H1 (cell line): ENCODE measurements around the gene CHST13.

Source experiments
- ATF2 ChIP-seq: IDR thresholded peaks from 2 replicates; pipeline ENCODE4 v1.6.1; 2012; ENCODE audit warnings: low read length, inconsistent platforms
- CHD7 ChIP-seq: fragments of 300-600 bp; sonication (generic); IDR thresholded peaks from 2 replicates; pipeline ENCODE4 v1.7.1; 2012; ENCODE audit warnings: low read length, moderate library complexity, mild to moderate bottlenecking, inconsistent platforms; ENCODE audit not compliant: insufficient replicate concordance
- CTCF ChIP-seq, 3 experiments: IDR thresholded peaks; 1 replicate in 2 of 3; 2 replicates in 1 of 3; pipeline versions ENCODE4 v1.5.1 to v1.6.1; 2011; ENCODE audit warnings: low read length in 3 of 3, mild to moderate bottlenecking in 3 of 3, inconsistent platforms in 2 of 3, low read depth in 1 of 3, moderate library complexity in 1 of 3; ENCODE audit not compliant: insufficient read depth in 1 of 3; ENCODE audit errors: control extremely low read depth in 1 of 3
- EP300 ChIP-seq, 2 experiments: IDR thresholded peaks; 1 replicate in 1 of 2; 2 replicates in 1 of 2; pipeline ENCODE4 v1.6.1; 2011 to 2012; ENCODE audit warnings: low read depth in 2 of 2, low read length in 2 of 2, mild to moderate bottlenecking in 2 of 2, borderline replicate concordance in 1 of 2, inconsistent platforms in 1 of 2, moderate library complexity in 1 of 2
- JUND ChIP-seq: IDR thresholded peaks from 2 replicates; pipeline ENCODE4 v1.6.1; 2011; ENCODE audit warnings: mild to moderate bottlenecking, improper control_type of control experiment, low read length
- MAX ChIP-seq: IDR thresholded peaks from 2 replicates; pipeline ENCODE4 v1.6.1; 2012; ENCODE audit warnings: inconsistent platforms
- RAD21 ChIP-seq, 2 experiments: IDR thresholded peaks in 1 of 2; conservative IDR thresholded peaks in 1 of 2; 2 replicates each; pipeline ENCODE4 v1.6.1; 2011; ENCODE audit warnings: low read depth in 2 of 2, low read length in 2 of 2, improper control_type of control experiment in 1 of 2, inconsistent platforms in 1 of 2, mild to moderate bottlenecking in 1 of 2, moderate library complexity in 1 of 2
- RNF2 ChIP-seq: fragments of 200-900, 300-1000 bp; sonication (generic); IDR thresholded peaks from 2 replicates; pipeline ENCODE4 v1.7.1; 2016; ENCODE audit warnings: borderline replicate concordance, low read depth, mild to moderate bottlenecking, antibody characterized with exemption, low read length; ENCODE audit not compliant: poor library complexity, severe bottlenecking; ENCODE audit errors: missing control alignments

- TF ChIP-seq ATF2 (no peak), CHD7 (no peak), RAD21 (IDR thresholded peaks at IDR 0.05 in 1 of 2, conservative IDR thresholded peaks at IDR 0.05 in 1 of 2; ENCODE audit: low read depth in 2 of 2, low read length in 2 of 2) (no peak), MAX (no peak), CTCF (IDR thresholded peaks at IDR 0.05; ENCODE audit: control extremely low read depth in 1 of 3, insufficient read depth in 1 of 3, low read depth in 1 of 3, low read length in 3 of 3) (no peak), EP300 (IDR thresholded peaks at IDR 0.05; ENCODE audit: borderline replicate concordance in 1 of 2, low read depth in 2 of 2, low read length in 2 of 2) (no peak), JUND (no peak), RNF2 (no peak)
These were observed 42.0 kb upstream of the CHST13 start for GRCh38 chr3:126481808-126482502.
